Right kidney (tissue), 1 donor: Measurements from ENCODE around the gene TKTL1.

Experiments used
- DNase-seq: peaks from one replicate; pipeline ENCODE4 v3.0.0-alpha.2; 2016

TKTL1 gene

GRCh38 chrX:154378059-154378798, 82.6 kb downstream of the TKTL1 start:
- peak; percentile 84 for DNase-seq

GRCh38 chrX:154378799-154379568, 83.4 kb downstream of the TKTL1 start, which contains the start of gene EMD:
TSS of gene EMD (plus strand) at chrX:154379295. CDS start at chrX:154379485, 190 bp downstream.
- DNase-seq: peak; percentile 88

DNA sequence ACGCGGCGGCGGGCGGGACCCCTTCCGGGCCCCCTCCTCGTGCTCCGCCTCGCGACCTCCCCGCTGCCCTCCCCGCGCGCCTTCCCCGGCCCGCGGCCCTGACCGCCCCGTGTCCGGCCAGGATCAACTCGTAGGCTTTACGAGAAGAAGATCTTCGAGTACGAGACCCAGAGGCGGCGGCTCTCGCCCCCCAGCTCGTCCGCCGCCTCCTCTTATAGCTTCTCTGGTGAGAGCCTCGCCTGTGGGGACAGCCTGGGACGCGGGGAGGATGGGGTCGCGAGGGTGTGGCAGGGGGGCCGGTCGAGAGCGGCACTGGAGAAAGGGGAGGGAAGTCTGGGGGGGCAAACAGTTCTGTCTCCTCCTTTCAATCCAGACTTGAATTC, 84.0 kb downstream of the TKTL1 start:
- no peak for DNase-seq
